NK-92 (cell line): ENCODE measurements around the gene KLKB1.

ENCODE experiments used
- DNase-seq: peaks from one replicate; lab custom pipeline; 2025; ENCODE audit not compliant: unreplicated experiment; lab: John Stamatoyannopoulos, UW

The KLKB1 gene

DNA sequence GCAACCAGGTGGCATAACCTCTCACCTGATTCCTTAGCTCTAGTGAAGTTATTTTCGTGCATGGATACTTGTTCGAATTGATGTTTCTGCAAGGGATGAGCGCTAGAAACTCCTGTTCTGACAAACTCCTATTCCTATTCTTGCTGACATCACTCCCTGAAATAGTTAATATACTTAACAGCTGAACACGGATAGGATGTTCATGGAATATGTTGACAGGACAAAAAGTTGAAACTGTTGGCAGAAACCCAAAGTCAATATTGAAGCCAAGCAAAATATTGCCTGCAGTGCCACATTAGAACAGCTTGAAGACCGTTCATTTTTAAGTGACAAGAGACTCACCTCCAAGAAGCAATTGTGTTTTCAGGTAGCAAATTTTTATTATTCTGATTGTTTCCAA is at the start of gene KLKB1:
KLKB1 (plus strand) TSS at position 287 of the 400 bp plus-strand sequence. CDS start 689 bp downstream, outside the sequence.
- DNase-seq, result no peak

- DNase-seq, result no peak
Measured at GRCh38 chr4:186188107-186188506, 39.2 kb upstream of the KLKB1 start.

- DNase-seq, result no peak
Measured at GRCh38 chr4:186189656-186190055, 37.7 kb upstream of the KLKB1 start.

DNA sequence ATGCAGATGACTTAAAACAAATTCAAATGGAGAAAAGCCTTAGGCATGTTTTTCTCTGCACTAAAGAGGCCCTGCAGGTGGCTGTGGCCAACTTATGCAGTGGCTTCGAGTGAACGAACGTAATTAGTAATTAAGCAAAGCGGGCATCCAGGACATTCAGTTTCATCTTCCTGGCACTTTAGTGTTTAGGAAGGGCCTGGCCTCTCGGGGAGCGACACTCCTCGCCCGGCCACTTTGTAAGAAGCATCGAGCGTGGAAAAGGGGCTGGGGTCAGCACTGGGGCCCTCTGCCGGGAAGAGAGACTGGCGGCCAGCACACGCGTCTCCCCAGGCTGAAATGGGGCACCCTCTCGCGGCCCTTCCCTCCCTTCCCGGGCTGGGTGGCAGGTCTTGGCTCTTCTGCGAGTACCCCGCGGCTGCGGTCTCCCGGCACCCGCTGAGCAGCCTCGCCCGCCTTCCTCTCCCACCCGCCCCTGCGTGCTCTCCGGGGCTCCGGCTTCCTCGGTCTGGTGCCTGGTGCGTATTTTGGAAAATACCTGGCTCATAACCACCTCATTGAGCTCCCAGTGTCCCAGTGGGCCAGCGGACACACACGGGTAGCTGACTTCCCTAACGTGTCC is 36.6 kb upstream of the KLKB1 start:
- no peak for DNase-seq

GRCh38 chr4:186191200-186192065 is 35.9 kb upstream of the KLKB1 start, which contains the start of gene CYP4V2:
Gene CYP4V2 (plus strand): TSS chr4:186191567. CDS start chr4:186191824, 257 bp downstream.
- DNase-seq, result no peak

DNA sequence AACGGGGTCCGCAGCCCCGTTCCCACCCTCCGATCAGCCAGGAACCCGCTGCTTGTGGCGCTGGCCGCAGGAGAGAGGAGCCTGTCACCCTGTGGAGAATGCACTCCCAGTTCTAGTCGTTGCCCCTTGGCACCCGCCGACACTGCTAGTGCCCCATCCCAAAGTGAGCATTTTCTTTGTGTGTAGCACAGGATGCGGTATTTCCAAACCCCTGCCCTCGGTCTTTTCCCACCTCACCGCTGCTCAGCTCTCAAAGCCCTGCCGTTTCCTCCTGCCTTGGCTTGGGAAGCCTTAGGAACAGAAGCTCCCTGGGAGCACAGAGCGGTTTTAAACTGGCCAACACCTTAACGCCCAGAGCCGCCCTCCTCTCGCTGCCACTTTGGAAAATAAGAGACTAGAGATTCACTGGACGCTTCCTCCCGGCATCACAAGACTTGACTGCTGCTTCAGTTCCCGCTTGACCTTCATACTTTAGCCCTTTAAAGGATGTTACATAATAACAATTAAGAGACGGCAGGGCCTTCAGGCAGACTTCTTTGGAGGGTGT is 35.2 kb upstream of the KLKB1 start:
- DNase-seq, result no peak

- no peak for DNase-seq
Measured at GRCh38 chr4:186193851-186194250, 33.5 kb upstream of the KLKB1 start.

DNA sequence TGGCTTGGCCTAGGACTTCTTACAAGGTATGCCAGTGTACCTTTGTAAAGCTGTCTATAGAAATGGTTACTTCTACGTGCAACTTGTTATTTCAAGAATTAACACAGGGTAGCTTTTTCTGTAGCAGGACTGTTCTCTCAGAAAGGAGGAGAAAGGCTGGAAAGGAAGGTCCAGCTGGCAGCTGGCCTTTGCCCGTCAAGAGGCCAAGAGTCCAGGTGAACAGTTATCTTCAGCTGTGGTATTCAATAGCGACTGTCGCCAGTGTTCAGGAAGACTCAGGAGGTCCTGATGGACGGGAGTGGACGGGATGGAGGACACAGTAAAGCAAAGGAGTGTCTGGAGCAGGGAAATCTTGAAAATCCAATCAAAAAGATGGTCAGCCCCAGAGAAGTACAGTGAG is 31.2 kb upstream of the KLKB1 start:
- DNase-seq, result no peak

- DNase-seq, result no peak
Measured at GRCh38 chr4:186200516-186200915, 26.8 kb upstream of the KLKB1 start.

GRCh38 chr4:186201010-186201409 is 26.3 kb upstream of the KLKB1 start:
- no peak for DNase-seq

GRCh38 chr4:186201535-186202230 is 25.6 kb upstream of the KLKB1 start:
- DNase-seq, result no peak

- DNase-seq, result no peak
Measured at GRCh38 chr4:186202490-186203140, 24.7 kb upstream of the KLKB1 start.

DNA sequence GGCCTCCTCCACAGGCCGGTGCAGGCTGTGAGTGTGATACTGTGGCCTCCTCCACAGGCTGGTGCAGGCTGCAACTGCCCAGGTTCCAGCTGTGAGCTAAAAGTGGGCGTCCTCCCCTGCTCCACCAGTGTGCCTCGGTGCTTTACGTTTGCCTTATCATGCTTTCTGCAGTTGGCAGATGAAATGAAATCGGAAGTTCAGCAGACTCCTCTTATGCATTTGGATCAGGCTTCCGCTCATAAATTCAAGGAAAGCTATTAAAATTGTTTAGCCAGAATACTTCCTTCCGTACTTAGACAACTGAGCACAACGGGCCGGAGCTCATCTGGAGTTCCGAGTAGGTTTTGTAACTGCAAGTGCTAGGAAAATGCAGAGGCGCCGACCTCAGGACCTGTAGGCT is 23.9 kb upstream of the KLKB1 start:
- DNase-seq, result no peak

- DNase-seq, result no peak
Measured at GRCh38 chr4:186204103-186204559, 23.2 kb upstream of the KLKB1 start.

GRCh38 chr4:186204686-186205085 is 22.6 kb upstream of the KLKB1 start:
- DNase-seq, result no peak

- no peak for DNase-seq
Measured at GRCh38 chr4:186205156-186205555, 22.2 kb upstream of the KLKB1 start.

- no peak for DNase-seq
Measured at GRCh38 chr4:186216465-186217024, 10.8 kb upstream of the KLKB1 start.

DNA sequence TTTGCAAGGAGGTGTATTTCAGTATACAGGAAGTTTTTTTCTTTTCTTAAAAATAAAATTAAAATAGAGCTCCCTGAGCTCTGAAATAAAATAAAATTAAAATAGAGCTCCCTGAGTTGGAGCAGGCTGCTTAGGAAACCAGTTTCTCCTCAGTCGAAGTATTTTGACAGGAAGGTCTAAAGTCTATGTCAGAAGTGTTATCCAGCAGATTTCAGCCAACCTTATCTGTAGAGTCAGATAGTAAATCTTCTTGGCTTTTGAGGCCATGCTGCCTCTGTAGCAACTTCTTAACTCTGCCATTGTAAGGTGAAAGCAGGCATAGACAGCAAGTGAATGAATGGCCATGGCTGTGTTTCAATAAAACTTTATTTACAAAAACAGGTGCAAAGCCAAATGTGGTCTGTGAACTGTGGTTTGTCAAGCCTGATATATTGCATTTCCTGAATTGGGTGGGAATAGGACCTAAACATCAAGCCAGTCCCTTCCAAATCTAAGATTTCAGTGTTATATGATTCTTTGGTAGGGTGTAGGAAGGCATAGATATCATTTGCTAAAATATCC is 9.5 kb upstream of the KLKB1 start:
- DNase-seq, result no peak

DNA sequence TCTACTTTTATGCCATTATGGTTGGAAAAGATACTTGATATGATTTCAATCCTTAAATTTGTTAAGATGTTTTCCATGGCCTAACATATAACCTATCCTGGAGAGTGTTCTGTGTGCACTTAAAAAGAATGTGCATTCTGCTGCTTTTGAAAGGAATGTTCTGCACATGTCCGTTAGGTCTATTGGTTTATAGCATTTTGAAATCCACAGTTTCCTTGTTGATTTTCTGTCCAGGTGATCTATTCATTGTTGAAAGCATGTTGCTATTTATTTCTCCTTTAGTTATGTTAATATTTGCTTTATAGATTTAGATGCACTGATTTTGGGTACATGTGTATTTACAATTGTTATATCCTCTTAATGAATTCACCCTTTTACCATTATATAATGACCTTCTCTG is 5.7 kb upstream of the KLKB1 start:
- no peak for DNase-seq

GRCh38 chr4:186225848-186226247 is 1.5 kb upstream of the KLKB1 start:
- no peak for DNase-seq
